ENCODE data around the gene RRAS2. TPM values are rescaled to one million over a fixed set of nuclear protein-coding genes. Genes with fewer than 3 reads are reported as not detected.

RRAS2 gene
- polyA plus RNA-seq, 1 of the 3 experiments (the other 2 are of a cell fraction): 53.3 TPM

DNA sequence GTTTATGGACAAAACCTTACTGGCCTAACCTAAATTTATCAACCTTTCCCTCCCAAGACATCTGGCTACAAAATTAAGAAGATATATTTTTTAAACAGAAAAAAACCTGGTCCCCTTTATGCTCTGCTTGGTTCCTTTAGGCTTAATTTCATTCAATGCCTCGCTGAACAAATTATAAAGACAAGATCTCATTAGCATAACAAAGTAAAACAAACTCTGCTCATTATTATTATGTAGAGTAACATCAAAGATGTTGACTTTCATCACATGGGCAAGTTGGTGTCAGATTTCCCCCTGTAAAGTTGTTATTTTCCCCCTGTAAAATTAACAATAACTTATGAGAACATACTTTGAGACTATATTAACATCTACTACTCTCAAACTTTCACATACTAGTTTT is 11.0 kb downstream of the RRAS2 start:
- Histone ChIP-seq H2AFZ (ENCODE audit: low read depth) (no peak overlapping the region), H3K9ac (no peak overlapping the region), H3K4me2 (no peak overlapping the region), H3K4me1 (ENCODE audit: control insufficient read depth in 1 of 2, insufficient read depth in 2 of 2, low read depth in 1 of 2, low read length in 1 of 2) (no peaks in the 10 kb centered on the region; a peak in 1 of 4 replicates), H3K9me2 (no peaks in the 10 kb centered on the region), H3K9me3 (peaks cover 18% of the 10 kb centered on the region; the same call in 1 of the 2 replicates), H3F3A (replicated peaks; ENCODE audit: insufficient read depth) (peaks cover 22% of the 10 kb centered on the region), H3K36me3 (replicated peaks in 1 of 2; ENCODE audit: control insufficient read depth in 1 of 2, insufficient read depth in 2 of 2, low read length in 1 of 2) (peaks cover 0 to 46% of the 10 kb centered on the region in 2 experiments), H4K20me1 (ENCODE audit: insufficient read depth) (peaks cover 87% of the 10 kb centered on the region), H3K27me3 (ENCODE audit: insufficient read depth) (no peaks in the 10 kb centered on the region), H3K79me2 (ENCODE audit: insufficient read depth) (peaks cover 100% of the 10 kb centered on the region), H3K27ac (ENCODE audit: low read depth in 2 of 2, low read length in 1 of 2) (no peak overlapping the region), H3K4me3 (ENCODE audit: low read depth in 2 of 2, low read length in 1 of 2) (no peak overlapping the region)
- TF ChIP-seq RFX5 (IDR thresholded peaks at IDR 0.05; ENCODE audit: low read length) (no peak), ELF1 (IDR thresholded peaks at IDR 0.05) (no peak), EP300 (IDR thresholded peaks at IDR 0.05; ENCODE audit: borderline replicate concordance in 1 of 2, low read depth in 1 of 2, low read length in 1 of 2) (no peak), CHD2 (IDR thresholded peaks at IDR 0.05; ENCODE audit: low read length, partially characterized antibody) (no peak), YY1 (IDR thresholded peaks at IDR 0.05; ENCODE audit: low read depth) (no peak), POLR2AphosphoS5 (IDR thresholded peaks at IDR 0.05; ENCODE audit: low read depth, low read length) (no peak), MXI1 (IDR thresholded peaks at IDR 0.05; ENCODE audit: low read depth, low read length) (no peak), SMC3 (IDR thresholded peaks at IDR 0.05; ENCODE audit: low read depth, low read length) (no peak), SIN3A (IDR thresholded peaks at IDR 0.05; ENCODE audit: borderline replicate concordance, low read depth, low read length) (no peak)
- TF ChIP-seq, protein P1, sequence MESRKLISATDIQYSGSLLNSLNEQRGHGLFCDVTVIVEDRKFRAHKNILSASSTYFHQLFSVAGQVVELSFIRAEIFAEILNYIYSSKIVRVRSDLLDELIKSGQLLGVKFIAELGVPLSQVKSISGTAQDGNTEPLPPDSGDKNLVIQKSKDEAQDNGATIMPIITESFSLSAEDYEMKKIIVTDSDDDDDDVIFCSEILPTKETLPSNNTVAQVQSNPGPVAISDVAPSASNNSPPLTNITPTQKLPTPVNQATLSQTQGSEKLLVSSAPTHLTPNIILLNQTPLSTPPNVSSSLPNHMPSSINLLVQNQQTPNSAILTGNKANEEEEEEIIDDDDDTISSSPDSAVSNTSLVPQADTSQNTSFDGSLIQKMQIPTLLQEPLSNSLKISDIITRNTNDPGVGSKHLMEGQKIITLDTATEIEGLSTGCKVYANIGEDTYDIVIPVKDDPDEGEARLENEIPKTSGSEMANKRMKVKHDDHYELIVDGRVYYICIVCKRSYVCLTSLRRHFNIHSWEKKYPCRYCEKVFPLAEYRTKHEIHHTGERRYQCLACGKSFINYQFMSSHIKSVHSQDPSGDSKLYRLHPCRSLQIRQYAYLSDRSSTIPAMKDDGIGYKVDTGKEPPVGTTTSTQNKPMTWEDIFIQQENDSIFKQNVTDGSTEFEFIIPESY (IDR thresholded peaks at IDR 0.05; ENCODE audit: borderline replicate concordance, low read depth): no peak
- TF ChIP-seq, protein P2, sequence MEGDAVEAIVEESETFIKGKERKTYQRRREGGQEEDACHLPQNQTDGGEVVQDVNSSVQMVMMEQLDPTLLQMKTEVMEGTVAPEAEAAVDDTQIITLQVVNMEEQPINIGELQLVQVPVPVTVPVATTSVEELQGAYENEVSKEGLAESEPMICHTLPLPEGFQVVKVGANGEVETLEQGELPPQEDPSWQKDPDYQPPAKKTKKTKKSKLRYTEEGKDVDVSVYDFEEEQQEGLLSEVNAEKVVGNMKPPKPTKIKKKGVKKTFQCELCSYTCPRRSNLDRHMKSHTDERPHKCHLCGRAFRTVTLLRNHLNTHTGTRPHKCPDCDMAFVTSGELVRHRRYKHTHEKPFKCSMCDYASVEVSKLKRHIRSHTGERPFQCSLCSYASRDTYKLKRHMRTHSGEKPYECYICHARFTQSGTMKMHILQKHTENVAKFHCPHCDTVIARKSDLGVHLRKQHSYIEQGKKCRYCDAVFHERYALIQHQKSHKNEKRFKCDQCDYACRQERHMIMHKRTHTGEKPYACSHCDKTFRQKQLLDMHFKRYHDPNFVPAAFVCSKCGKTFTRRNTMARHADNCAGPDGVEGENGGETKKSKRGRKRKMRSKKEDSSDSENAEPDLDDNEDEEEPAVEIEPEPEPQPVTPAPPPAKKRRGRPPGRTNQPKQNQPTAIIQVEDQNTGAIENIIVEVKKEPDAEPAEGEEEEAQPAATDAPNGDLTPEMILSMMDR (IDR thresholded peaks at IDR 0.05): no peak
- TF ChIP-seq, protein P3, sequence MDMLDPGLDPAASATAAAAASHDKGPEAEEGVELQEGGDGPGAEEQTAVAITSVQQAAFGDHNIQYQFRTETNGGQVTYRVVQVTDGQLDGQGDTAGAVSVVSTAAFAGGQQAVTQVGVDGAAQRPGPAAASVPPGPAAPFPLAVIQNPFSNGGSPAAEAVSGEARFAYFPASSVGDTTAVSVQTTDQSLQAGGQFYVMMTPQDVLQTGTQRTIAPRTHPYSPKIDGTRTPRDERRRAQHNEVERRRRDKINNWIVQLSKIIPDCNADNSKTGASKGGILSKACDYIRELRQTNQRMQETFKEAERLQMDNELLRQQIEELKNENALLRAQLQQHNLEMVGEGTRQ (IDR thresholded peaks at IDR 0.05; ENCODE audit: borderline replicate concordance, low read depth, low read length): no peak
- CTCF ChIA-PET: no interaction called here
- DNase-seq: no peak
- POLR2A ChIA-PET: no interaction called here
- WGBS (ENCODE audit: low lambda C conversion rate): 100% methylated on average over 1 of the region's 1 CpG

DNA sequence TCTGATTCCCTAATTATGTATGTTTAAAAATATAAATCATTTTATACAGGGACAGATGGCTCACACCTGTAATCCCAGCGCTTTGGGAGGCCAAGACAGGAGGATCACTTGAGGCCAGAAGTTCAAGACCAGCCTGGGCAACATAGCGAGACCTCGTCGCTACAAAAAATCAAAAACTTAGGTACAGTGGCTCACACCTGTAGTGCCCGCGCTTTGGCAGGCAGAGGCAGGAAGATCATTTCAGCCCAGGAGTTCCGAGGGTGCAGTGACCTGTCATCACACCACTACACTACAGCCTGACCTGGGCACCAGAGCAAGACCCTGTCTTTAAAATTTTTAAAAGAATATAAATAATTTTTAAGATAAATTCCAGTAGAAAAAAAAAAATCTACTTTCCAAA is 11.5 kb downstream of the RRAS2 start:
- no peak overlapping the region for H3K27ac ChIP-seq (ENCODE audit: low read depth in 2 of 2, low read length in 1 of 2)
- ChIA-PET CTCF (no interaction called here), POLR2A (no interaction called here)
- peaks cover 90% of the 10 kb centered on the region for H4K20me1 ChIP-seq (ENCODE audit: insufficient read depth)
- no peaks in the 10 kb centered on the region for H3K27me3 ChIP-seq (ENCODE audit: insufficient read depth)
- H3K9ac ChIP-seq: no peak overlapping the region
- no peaks in the 10 kb centered on the region; a peak in 1 of 4 replicates for H3K4me1 ChIP-seq (ENCODE audit: control insufficient read depth in 1 of 2, insufficient read depth in 2 of 2, low read depth in 1 of 2, low read length in 1 of 2)
- peaks cover 18% of the 10 kb centered on the region; the same call in 1 of the 2 replicates for H3K9me3 ChIP-seq
- H3F3A ChIP-seq (replicated peaks; ENCODE audit: insufficient read depth): peaks cover 25% of the 10 kb centered on the region
- peaks cover 100% of the 10 kb centered on the region for H3K79me2 ChIP-seq (ENCODE audit: insufficient read depth)
- H2AFZ ChIP-seq (ENCODE audit: low read depth): no peak overlapping the region
- peaks cover 0 to 46% of the 10 kb centered on the region in 2 experiments for H3K36me3 ChIP-seq (replicated peaks in 1 of 2; ENCODE audit: control insufficient read depth in 1 of 2, insufficient read depth in 2 of 2, low read length in 1 of 2)
- DNase-seq: no peak
- no peaks in the 10 kb centered on the region for H3K9me2 ChIP-seq
- no peak overlapping the region for H3K4me2 ChIP-seq
- no peak overlapping the region for H3K4me3 ChIP-seq (ENCODE audit: low read depth in 2 of 2, low read length in 1 of 2)
- 96% methylated on average over 7 of the region's 7 CpGs for WGBS (ENCODE audit: low lambda C conversion rate)
- TF ChIP-seq NFIC (IDR thresholded peaks at IDR 0.05; ENCODE audit: borderline replicate concordance): no peak
- TF ChIP-seq FOXJ3 (CRISPR knock-in tag; IDR thresholded peaks at IDR 0.05): no peak
- no peak for TF ChIP-seq GABPA (IDR thresholded peaks at IDR 0.05; ENCODE audit: low read depth)
- no peak for TF ChIP-seq GATA2 (CRISPR knock-in tag; IDR thresholded peaks at IDR 0.05)
- TF ChIP-seq MEF2A (IDR thresholded peaks at IDR 0.05; ENCODE audit: borderline replicate concordance, low read depth): no peak
- TF ChIP-seq, protein P4, sequence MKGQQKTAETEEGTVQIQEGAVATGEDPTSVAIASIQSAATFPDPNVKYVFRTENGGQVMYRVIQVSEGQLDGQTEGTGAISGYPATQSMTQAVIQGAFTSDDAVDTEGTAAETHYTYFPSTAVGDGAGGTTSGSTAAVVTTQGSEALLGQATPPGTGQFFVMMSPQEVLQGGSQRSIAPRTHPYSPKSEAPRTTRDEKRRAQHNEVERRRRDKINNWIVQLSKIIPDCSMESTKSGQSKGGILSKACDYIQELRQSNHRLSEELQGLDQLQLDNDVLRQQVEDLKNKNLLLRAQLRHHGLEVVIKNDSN (IDR thresholded peaks at IDR 0.05; ENCODE audit: borderline replicate concordance, low read depth): no peak
- TF ChIP-seq TEAD4 (IDR thresholded peaks at IDR 0.05; ENCODE audit: borderline replicate concordance, insufficient read depth): no peak
- TF ChIP-seq, protein P5, sequence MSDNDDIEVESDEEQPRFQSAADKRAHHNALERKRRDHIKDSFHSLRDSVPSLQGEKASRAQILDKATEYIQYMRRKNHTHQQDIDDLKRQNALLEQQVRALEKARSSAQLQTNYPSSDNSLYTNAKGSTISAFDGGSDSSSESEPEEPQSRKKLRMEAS (IDR thresholded peaks at IDR 0.05; ENCODE audit: low read depth): no peak
- TF ChIP-seq, protein P6, sequence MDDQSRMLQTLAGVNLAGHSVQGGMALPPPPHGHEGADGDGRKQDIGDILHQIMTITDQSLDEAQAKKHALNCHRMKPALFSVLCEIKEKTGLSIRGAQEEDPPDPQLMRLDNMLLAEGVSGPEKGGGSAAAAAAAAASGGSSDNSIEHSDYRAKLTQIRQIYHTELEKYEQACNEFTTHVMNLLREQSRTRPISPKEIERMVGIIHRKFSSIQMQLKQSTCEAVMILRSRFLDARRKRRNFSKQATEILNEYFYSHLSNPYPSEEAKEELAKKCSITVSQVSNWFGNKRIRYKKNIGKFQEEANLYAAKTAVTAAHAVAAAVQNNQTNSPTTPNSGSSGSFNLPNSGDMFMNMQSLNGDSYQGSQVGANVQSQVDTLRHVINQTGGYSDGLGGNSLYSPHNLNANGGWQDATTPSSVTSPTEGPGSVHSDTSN (IDR thresholded peaks at IDR 0.05): no peak
- no peak for TF ChIP-seq FOSL2 (IDR thresholded peaks at IDR 0.05; ENCODE audit: borderline replicate concordance, low read depth)
- TF ChIP-seq SMC3 (IDR thresholded peaks at IDR 0.05; ENCODE audit: low read depth, low read length): no peak
- no peak for TF ChIP-seq RAD21 (IDR thresholded peaks at IDR 0.05; ENCODE audit: low read length)
- no peak for TF ChIP-seq RCOR1 (IDR thresholded peaks at IDR 0.05; ENCODE audit: low read length)

Measured in SK-N-SH (cell line).